Hair follicle dermal papilla cell (primary cell): Measurements from ENCODE around the gene CAPN11. TPM values are rescaled to one million over a fixed set of nuclear protein-coding genes. Genes with fewer than 3 reads are reported as not detected.

Source experiments
- small RNA-seq: library from RNA; depleted of rRNA; stranded (forward); fragments of <200 nt; gene quantifications from one replicate; pipeline ENCODE3, GENCODE V24; 2012
- total RNA-seq: library from RNA; depleted of rRNA; stranded (reverse); fragments of >200 nt; gene quantifications from 2 replicates; pipeline ENCODE4 v1.2.3, GENCODE V29; 2012

Gene CAPN11
- total RNA-seq: not detected in 2 replicates

DNA sequence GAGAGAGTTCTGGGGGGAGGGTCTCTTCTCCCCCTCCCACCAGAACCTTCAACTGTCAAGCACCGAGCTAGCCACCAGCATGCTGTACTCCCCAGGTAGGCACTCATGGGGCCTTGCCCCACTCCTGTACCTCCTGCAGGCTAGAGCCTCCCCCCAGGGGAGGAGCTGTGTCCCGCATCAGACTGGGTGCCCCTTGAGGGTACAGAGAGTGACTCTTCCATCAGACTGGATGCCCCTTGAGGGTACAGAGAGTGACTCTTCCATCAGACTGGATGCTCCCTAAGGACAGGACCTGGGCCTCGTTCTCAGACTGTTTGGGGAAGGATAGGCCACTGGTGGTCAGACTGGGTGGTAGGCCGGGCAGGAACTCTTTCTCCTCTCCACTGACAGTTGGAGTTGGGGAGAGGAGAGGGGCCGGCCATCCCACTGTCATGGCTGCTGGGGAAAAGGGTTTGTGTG, at the start of gene CAPN11:
TSS of gene CAPN11 (plus strand) at position 51 of the 459 bp plus-strand sequence. CDS start at position 80, 29 bp downstream.

DNA sequence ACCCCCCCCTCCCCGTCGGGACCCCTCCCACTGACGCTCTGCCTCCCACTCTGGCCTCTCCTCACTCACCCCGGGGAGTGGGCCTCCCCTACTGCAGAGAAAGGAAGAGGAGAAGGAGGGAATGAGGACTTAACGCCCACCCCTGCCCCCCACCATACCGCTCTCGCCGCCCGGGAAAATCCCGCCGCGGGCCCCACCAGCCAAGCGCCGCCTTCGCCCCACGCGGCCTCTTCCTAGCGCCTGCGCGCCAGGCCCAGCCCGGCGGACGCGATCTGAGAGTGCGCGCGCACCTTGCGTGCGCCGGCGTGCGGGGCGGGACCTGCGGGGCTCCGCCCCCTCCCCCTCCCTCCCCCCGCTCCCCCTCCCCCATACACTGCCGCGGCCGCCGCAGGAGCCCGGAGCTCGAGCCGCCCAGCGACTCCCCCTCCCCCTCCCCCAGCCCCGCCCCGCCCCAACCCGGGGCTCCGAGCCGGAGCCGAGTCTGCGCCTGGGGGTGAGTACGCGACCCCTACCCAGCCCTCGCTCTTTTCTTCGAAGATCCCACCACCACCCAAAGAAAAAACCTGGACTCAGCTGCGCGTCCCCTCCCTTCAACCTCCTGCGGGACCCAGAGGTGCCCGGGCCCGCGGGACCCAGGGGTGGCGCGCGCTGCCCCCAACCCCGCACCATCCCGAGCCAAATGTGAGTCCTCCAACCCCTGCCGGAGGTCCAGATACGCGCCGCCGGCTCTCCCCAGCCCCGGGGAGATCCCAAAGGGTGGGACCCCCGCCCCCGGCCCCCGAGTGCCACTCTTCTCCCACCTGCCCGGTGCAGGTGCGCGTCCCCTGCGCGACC, 31.2 kb upstream of the CAPN11 start, which contains the start of the genes MRPL14 and TMEM63B:
TSS of gene MRPL14 (minus strand) at position 267 of the 834 bp plus-strand sequence. CDS start 10,841 bp downstream, outside the sequence.
TSS of gene TMEM63B (plus strand) at position 369 of the 834 bp plus-strand sequence. CDS start 7,031 bp downstream, outside the sequence.

DNA sequence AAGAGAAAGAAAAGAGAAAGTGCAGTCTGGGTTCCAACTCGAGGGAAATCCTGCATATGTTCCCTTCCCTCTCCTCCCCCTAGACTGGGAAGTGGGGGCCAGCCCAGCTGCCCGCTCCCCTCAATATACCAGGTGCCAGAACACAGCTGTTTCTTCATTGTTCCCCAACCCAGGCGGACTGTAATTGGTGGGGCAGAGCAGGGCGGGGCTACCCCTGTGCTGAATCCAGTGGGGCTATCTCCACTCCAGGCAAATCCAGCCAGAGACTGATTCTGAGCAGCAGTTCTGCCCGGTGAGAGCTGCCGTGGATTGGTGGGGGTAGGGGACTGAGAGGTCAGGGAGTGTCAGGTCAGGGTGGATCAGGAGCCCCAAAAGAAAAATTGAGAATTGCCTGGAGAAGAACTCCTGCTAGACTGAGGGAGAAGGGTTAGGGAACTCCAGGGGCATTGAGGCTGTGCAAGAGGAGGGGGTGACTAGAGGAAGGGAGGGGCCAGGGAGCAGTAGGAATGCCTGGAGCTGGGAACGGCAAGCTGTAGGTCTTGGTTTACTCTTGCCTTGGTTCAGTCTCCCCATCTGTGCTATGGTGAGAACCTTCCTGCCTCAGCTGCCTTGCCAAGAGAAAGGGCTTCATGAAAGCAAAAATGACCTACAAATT, 58.2 kb downstream of the CAPN11 start, which contains the start of gene MYMX:
TSS of gene MYMX (plus strand) at position 250 of the 655 bp plus-strand sequence. CDS start 546 bp downstream, outside the sequence.

GRCh38 chr6:44223319-44224028, 64.9 kb downstream of the CAPN11 start, which contains the start of gene SLC29A1:
TSS of gene SLC29A1 (plus strand) at chr6:44223595. CDS start at chr6:44227314, 3,719 bp downstream.

Small RNAs within 50 kb of the gene (small RNA-seq; reads per million reads assigned to genes)
- gene RN7SL811P: not detected

Other genes starting within 250 kb of the CAPN11 start
- 37.2 and 42.5 TPM in 2 replicates for gene MRPL14, start 31.4 kb upstream of the CAPN11 start, total RNA-seq
- 41.4 and 42.0 TPM in 2 replicates for gene TMEM63B, start 31.3 kb upstream of the CAPN11 start, total RNA-seq
- not detected in 2 replicates for gene MYMX, start 58.1 kb downstream of the CAPN11 start, total RNA-seq
- 5.8 and 8.4 TPM in 2 replicates for gene SLC29A1, start 64.8 kb downstream of the CAPN11 start, total RNA-seq
- 553 and 574 TPM in 2 replicates for gene HSP90AB1, start 88.3 kb downstream of the CAPN11 start, total RNA-seq
- 78.7 and 82.2 TPM in 2 replicates for gene SLC35B2, start 98.7 kb downstream of the CAPN11 start, total RNA-seq
- gene NFKBIE, start 106.7 kb downstream of the CAPN11 start, total RNA-seq: 6.0 TPM in 2 replicates
- not detected in 2 replicates for gene TMEM151B, start 111.6 kb downstream of the CAPN11 start, total RNA-seq
- 12.0 and 13.0 TPM in 2 replicates for gene AARS2, start 154.5 kb downstream of the CAPN11 start, total RNA-seq
- gene SPATS1, start 183.8 kb downstream of the CAPN11 start, total RNA-seq: not detected in 2 replicates
- gene CDC5L, start 228.9 kb downstream of the CAPN11 start, total RNA-seq: 16.9 and 17.2 TPM in 2 replicates